A549 (cell line): ENCODE data around the gene PPP1R7. TPM values are rescaled to one million over a fixed set of nuclear protein-coding genes. Genes with fewer than 3 reads are reported as not detected.
"Not testable (repeated sequence)": the region's sequence is repeated elsewhere in the genome, so short reads cannot be mapped to it uniquely, and the experiment has no call there.

Experiments used
- ATAC-seq, 2 experiments: fragments of 200-7000 bp in 1 of 2; fragments of >200 bp in 1 of 2; cut with Nextera tagmentation in 1 of 2; cut with Tn5 transposase in 1 of 2; 3 replicates each; pipeline versions ENCODE4 v1.8.0 to v1.9.1; 2018 to 2020; ENCODE audit warnings: mild to moderate bottlenecking in 1 of 2, moderate library complexity in 1 of 2
- CTCF ChIA-PET: fragments of 300-600 bp; sonication (Branson Sonifier 250); formaldehyde crosslinking; extraction: SDS; loops from one replicate; lab custom pipeline; 2021; ENCODE audit warnings: antibody characterized with exemption, inconsistent platforms; lab: Yijun Ruan, JAX
- POLR2A ChIA-PET: fragments of 350-600 bp; formaldehyde crosslinking; extraction: SDS; loops from one replicate; lab custom pipeline; 2021; ENCODE audit warnings: antibody characterized with exemption, inconsistent platforms; lab: Yijun Ruan, JAX
- DNase-seq, 2 experiments: peaks; one replicate each; pipeline versions ENCODE4 v3.0.0 to v3.0.0-alpha.2; 2011 to 2016; ENCODE audit warnings: low read depth in 1 of 2, low spot score in 1 of 2
- FAIRE-seq: peaks from 2 replicates; lab custom pipeline; 2011; peaks lifted over from hg19 to GRCh38; lab: Jason Lieb, UNC
- H3K27ac ChIP-seq, 2 experiments: fragments of >200 bp; sonication (Bioruptor Twin); formaldehyde crosslinking; 3 replicates each; pipeline ENCODE4 v1.5.1; 2016 to 2017
- H3K4me1 ChIP-seq: fragments of >200 bp; sonication (Bioruptor Twin); formaldehyde crosslinking; 3 replicates; pipeline ENCODE4 v1.6.1; 2016
- H3K4me2 ChIP-seq: fragments of >200 bp; sonication (Bioruptor Twin); formaldehyde crosslinking; 3 replicates; pipeline ENCODE4 v1.6.1; 2016
- H3K4me3 ChIP-seq: fragments of >200 bp; sonication (Bioruptor Twin); formaldehyde crosslinking; 3 replicates; pipeline ENCODE4 v1.5.1; 2016
- H3K9me3 ChIP-seq: fragments of >200 bp; sonication (Bioruptor Twin); formaldehyde crosslinking; 3 replicates; pipeline ENCODE4 v1.6.1; 2016
- CBX8 ChIP-seq: fragments of 200-600 bp; sonication (generic); IDR thresholded peaks from 2 replicates; pipeline ENCODE4 v1.6.1; 2016
- CEBPB ChIP-seq, 2 experiments: fragments of >200 bp in 1 of 2; sonication (Bioruptor Twin) in 1 of 2; formaldehyde crosslinking in 1 of 2; IDR thresholded peaks; 2 replicates each; pipeline ENCODE4 v1.6.1; 2012 to 2016
- CHD2 ChIP-seq: fragments of 150-350 bp; IDR thresholded peaks from 2 replicates; pipeline ENCODE4 v1.6.1; 2014; ENCODE audit warnings: low read length; ENCODE audit not compliant: partially characterized antibody
- E2F6 ChIP-seq: IDR thresholded peaks from 2 replicates; pipeline ENCODE4 v1.6.1; 2012; ENCODE audit warnings: low read depth, borderline replicate concordance
- EHF ChIP-seq: fragments of 250-450 bp; sonication (Bioruptor Pico); IDR thresholded peaks from 2 replicates; pipeline ENCODE4 v1.5.0; 2020; ENCODE audit warnings: mild to moderate bottlenecking
- ELK1 ChIP-seq: fragments of 150-350 bp; IDR thresholded peaks from 2 replicates; pipeline ENCODE4 v1.6.1; 2014; ENCODE audit warnings: low read depth, mild to moderate bottlenecking, low read length
- FOSL2 ChIP-seq, 2 experiments: fragments of 450-650 bp in 1 of 2; fragments of >200 bp in 1 of 2; sonication (Bioruptor Twin) in 1 of 2; formaldehyde crosslinking; IDR thresholded peaks; 2 replicates each; pipeline versions ENCODE4 v1.5.0 to v1.6.1; 2016 to 2020; ENCODE audit warnings: mild to moderate bottlenecking in 1 of 2, moderate library complexity in 1 of 2
- FOXS1 ChIP-seq: fragments of 250-450 bp; sonication (Bioruptor Pico); IDR thresholded peaks from 2 replicates; pipeline ENCODE4 v1.5.0; 2020; ENCODE audit warnings: mild to moderate bottlenecking, moderate library complexity
- HDAC2 ChIP-seq: fragments of 200-600 bp; sonication (generic); IDR thresholded peaks from 2 replicates; pipeline ENCODE4 v1.6.1; 2016
- HMGXB4 ChIP-seq: fragments of 250-450 bp; sonication (Bioruptor Pico); IDR thresholded peaks from 2 replicates; pipeline ENCODE4 v1.5.0; 2021; ENCODE audit warnings: mild to moderate bottlenecking, moderate library complexity, borderline replicate concordance
- HOXA7 ChIP-seq: fragments of 250-450 bp; sonication (Bioruptor Pico); IDR thresholded peaks from 2 replicates; pipeline ENCODE4 v1.5.0; 2020; ENCODE audit warnings: mild to moderate bottlenecking, moderate library complexity
- HOXB5 ChIP-seq: fragments of 250-450 bp; sonication (Bioruptor Pico); IDR thresholded peaks from 2 replicates; pipeline ENCODE4 v1.5.0; 2020; ENCODE audit warnings: mild to moderate bottlenecking, moderate library complexity
- JUN ChIP-seq, 2 experiments: fragments of >200 bp; sonication (Bioruptor Twin); formaldehyde crosslinking; IDR thresholded peaks; 2 replicates in 1 of 2; 3 replicates in 1 of 2; pipeline ENCODE4 v1.6.1; 2016 to 2017
- KDM1A ChIP-seq: fragments of 200-600 bp; sonication (generic); IDR thresholded peaks from 2 replicates; pipeline ENCODE4 v1.6.1; 2016; ENCODE audit warnings: low read depth, mild to moderate bottlenecking
- MAFK ChIP-seq: fragments of 450-650 bp; IDR thresholded peaks from 2 replicates; pipeline ENCODE4 v1.6.1; 2014; ENCODE audit not compliant: partially characterized antibody
- MAX ChIP-seq: IDR thresholded peaks from 2 replicates; pipeline ENCODE4 v1.6.1; 2012
- MAZ ChIP-seq: fragments of 150-350 bp; IDR thresholded peaks from 2 replicates; pipeline ENCODE4 v1.6.1; 2014; ENCODE audit warnings: antibody characterized with exemption, low read depth, low read length, borderline replicate concordance
- MYC ChIP-seq: IDR thresholded peaks from 2 replicates; pipeline ENCODE4 v1.6.1; 2012; ENCODE audit warnings: mild to moderate bottlenecking, inconsistent platforms, low read length, improper control_type of control experiment, borderline replicate concordance
- NPAS2 ChIP-seq: fragments of 250-450 bp; sonication (Bioruptor Pico); IDR thresholded peaks from 2 replicates; pipeline ENCODE4 v1.8.0; 2022; ENCODE audit warnings: mild to moderate bottlenecking, moderate library complexity, borderline replicate concordance
- NR3C1 ChIP-seq: fragments of >200 bp; sonication (Bioruptor Twin); formaldehyde crosslinking; IDR thresholded peaks from 3 replicates; pipeline ENCODE4 v1.6.1; 2017
- PBX3 ChIP-seq: IDR thresholded peaks from 2 replicates; pipeline ENCODE4 v1.6.1; 2012
- RAD21 ChIP-seq, 2 experiments: fragments of >200 bp in 1 of 2; sonication (Bioruptor Twin) in 1 of 2; formaldehyde crosslinking in 1 of 2; IDR thresholded peaks in 1 of 2; conservative IDR thresholded peaks in 1 of 2; 2 replicates in 1 of 2; 3 replicates in 1 of 2; pipeline ENCODE4 v1.6.1; 2012 to 2018; ENCODE audit warnings: inconsistent platforms in 1 of 2
- RARB ChIP-seq: fragments of 250-450 bp; sonication (Bioruptor Pico); IDR thresholded peaks from 2 replicates; pipeline ENCODE4 v1.8.0; 2021; ENCODE audit warnings: mild to moderate bottlenecking, moderate library complexity
- RNF2 ChIP-seq: fragments of 200-600 bp; sonication (generic); IDR thresholded peaks from 2 replicates; pipeline ENCODE4 v1.6.1; 2016; ENCODE audit warnings: low read depth, mild to moderate bottlenecking, antibody characterized with exemption, moderate library complexity, borderline replicate concordance
- SMC3 ChIP-seq: fragments of >200 bp; sonication (Bioruptor Twin); formaldehyde crosslinking; IDR thresholded peaks from 3 replicates; pipeline ENCODE4 v1.6.1; 2018; ENCODE audit warnings: inconsistent platforms
- SREBF2 ChIP-seq: fragments of 450-650 bp; IDR thresholded peaks from 2 replicates; pipeline ENCODE4 v1.6.1; 2014; ENCODE audit warnings: mild to moderate bottlenecking, moderate library complexity
- TP53 ChIP-seq: fragments of 250-450 bp; sonication (Bioruptor Pico); IDR thresholded peaks from 2 replicates; pipeline ENCODE4 v1.5.0; 2021; ENCODE audit warnings: mild to moderate bottlenecking, moderate library complexity
- ZC3H11A ChIP-seq: fragments of 450-650 bp; IDR thresholded peaks from 2 replicates; pipeline ENCODE4 v1.6.1; 2014; ENCODE audit warnings: antibody characterized with exemption, mild to moderate bottlenecking
- ZSCAN20 ChIP-seq: fragments of 250-450 bp; sonication (Bioruptor Pico); IDR thresholded peaks from 2 replicates; pipeline ENCODE4 v1.8.0; 2022; ENCODE audit warnings: mild to moderate bottlenecking, moderate library complexity
- WGBS: methylation state at CpG from one replicate; pipeline ENCODE4 v1.1.6; 2017; ENCODE audit errors: missing lambda C conversion rate; 5-methylcytosine and 5-hydroxymethylcytosine counted together
- polyA plus RNA-seq, 4 experiments: library from polyadenylated mRNA; depleted of rRNA in 3 of 4; stranded (reverse); fragments of >200 nt; fragmentation: RNase III in 1 of 4; extraction: RNeasy Plus Mini Kit Qiagen cat#74134 plus additional on column Dnase treatment in 1 of 4; gene quantifications; 2 replicates in 3 of 4; 3 replicates in 1 of 4; pipeline ENCODE4 v1.2.3, GENCODE V29; 2011 to 2017
- TF ChIP-seq, protein P1 (sequence below): fragments of 450-650 bp; IDR thresholded peaks from 2 replicates; pipeline ENCODE4 v1.6.1; 2014; ENCODE audit warnings: antibody characterized with exemption
- TF ChIP-seq, protein P2 (sequence below): fragments of >200 bp; sonication (Bioruptor Twin); formaldehyde crosslinking; IDR thresholded peaks from 3 replicates; pipeline ENCODE4 v1.5.1; 2016

Gene PPP1R7
- polyA plus RNA-seq, 2 of the 4 experiments (the other 2 are of a cell fraction): 76.4 to 124 TPM

GRCh38 chr2:241102239-241102803 lies 47.9 kb upstream of the PPP1R7 start, which contains the start of gene MTERF4 (continued):
- TF ChIP-seq CHD2 (no peak), RNF2 (no peak), SMC3 (peak; percentile 31; the same call in 1 of the 3 replicates), ZSCAN20 (CRISPR knock-in tag) (no peak), MAZ (peak; percentile 98), MAX (peak; percentile 95), MYC (peak; percentile 49; the same call in 1 of the 2 replicates), ELK1 (no peak), PBX3 (peak; percentile 47; the same call in 1 of the 2 replicates), E2F6 (peak; percentile 77; the same call in 1 of the 2 replicates), TP53 (no peak), HDAC2 (no peak), HOXB5 (CRISPR knock-in tag) (no peak), FOXS1 (CRISPR knock-in tag) (no peak), JUN (IDR thresholded peaks at IDR 0.05) (peak; percentile 44 to 91; a peak in 3 of 5 replicates), MAFK (no peak), ZC3H11A (peak; percentile 13; the same call in 1 of the 2 replicates), NPAS2 (CRISPR knock-in tag) (no peak), FOSL2 (IDR thresholded peaks at IDR 0.05) (no peak), FOSL2 (CRISPR knock-in tag; IDR thresholded peaks at IDR 0.05) (no peak), RAD21 (conservative IDR thresholded peaks at IDR 0.05 in 1 of 2, IDR thresholded peaks at IDR 0.05 in 1 of 2) (peak; percentile 11 to 13; a peak in 1 of 5 replicates), SREBF2 (no peak)
- TF ChIP-seq, protein P1, sequence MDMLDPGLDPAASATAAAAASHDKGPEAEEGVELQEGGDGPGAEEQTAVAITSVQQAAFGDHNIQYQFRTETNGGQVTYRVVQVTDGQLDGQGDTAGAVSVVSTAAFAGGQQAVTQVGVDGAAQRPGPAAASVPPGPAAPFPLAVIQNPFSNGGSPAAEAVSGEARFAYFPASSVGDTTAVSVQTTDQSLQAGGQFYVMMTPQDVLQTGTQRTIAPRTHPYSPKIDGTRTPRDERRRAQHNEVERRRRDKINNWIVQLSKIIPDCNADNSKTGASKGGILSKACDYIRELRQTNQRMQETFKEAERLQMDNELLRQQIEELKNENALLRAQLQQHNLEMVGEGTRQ: no peak
- TF ChIP-seq, protein P2, sequence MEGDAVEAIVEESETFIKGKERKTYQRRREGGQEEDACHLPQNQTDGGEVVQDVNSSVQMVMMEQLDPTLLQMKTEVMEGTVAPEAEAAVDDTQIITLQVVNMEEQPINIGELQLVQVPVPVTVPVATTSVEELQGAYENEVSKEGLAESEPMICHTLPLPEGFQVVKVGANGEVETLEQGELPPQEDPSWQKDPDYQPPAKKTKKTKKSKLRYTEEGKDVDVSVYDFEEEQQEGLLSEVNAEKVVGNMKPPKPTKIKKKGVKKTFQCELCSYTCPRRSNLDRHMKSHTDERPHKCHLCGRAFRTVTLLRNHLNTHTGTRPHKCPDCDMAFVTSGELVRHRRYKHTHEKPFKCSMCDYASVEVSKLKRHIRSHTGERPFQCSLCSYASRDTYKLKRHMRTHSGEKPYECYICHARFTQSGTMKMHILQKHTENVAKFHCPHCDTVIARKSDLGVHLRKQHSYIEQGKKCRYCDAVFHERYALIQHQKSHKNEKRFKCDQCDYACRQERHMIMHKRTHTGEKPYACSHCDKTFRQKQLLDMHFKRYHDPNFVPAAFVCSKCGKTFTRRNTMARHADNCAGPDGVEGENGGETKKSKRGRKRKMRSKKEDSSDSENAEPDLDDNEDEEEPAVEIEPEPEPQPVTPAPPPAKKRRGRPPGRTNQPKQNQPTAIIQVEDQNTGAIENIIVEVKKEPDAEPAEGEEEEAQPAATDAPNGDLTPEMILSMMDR: no peak

DNA sequence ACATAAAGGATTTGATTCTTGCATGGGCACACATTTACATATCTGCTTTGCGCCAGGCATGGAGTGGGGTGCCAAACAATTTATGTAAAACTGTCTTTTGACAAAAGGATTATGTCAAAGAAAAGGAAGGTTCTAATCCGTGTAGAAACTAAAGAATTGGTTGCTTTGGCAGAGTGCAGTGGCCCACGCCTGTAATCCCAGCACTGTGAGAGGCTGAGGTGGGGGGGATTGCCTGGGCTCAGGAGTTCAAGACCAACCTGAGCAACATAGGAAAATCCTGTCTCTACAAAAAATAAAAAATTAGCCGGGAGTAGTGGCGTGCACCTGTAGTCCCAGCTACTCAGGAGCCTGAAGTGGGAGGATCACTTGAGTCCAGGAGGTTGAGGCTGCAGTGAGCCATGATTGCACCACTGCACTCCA lies 47.1 kb upstream of the PPP1R7 start:
- WGBS: 69% methylated on average over 5 of the region's 5 CpGs
- Histone ChIP-seq H3K4me1 (peaks cover 17% of the 10 kb centered on the region; the same call in 2 of the 3 replicates), H3K4me3 (peak overlapping the region; percentile 85), H3K4me2 (peak overlapping the region; percentile 91), H3K27ac (peak overlapping the region; percentile 89)
- ATAC-seq (no peak), FAIRE-seq (no peak)
- POLR2A ChIA-PET: no interaction called here
- CTCF ChIA-PET: no interaction called here
- no peak for TF ChIP-seq HOXA7
- no peak for TF ChIP-seq RARB
- no peak for TF ChIP-seq TP53
- TF ChIP-seq SMC3: no peak
- TF ChIP-seq CBX8: no peak
- TF ChIP-seq NR3C1: no peak
- no peak for TF ChIP-seq EHF (CRISPR knock-in tag)
- no peak for TF ChIP-seq KDM1A
- TF ChIP-seq HMGXB4: no peak
- no peak for TF ChIP-seq CEBPB (IDR thresholded peaks at IDR 0.05)
- TF ChIP-seq ZSCAN20 (CRISPR knock-in tag): no peak
- TF ChIP-seq, all 56 proteins: peak for 0
- H3K9me3 ChIP-seq: no peaks in the 10 kb centered on the region
- no peak for DNase-seq

GRCh38 chr2:241104611-241105010 lies 45.7 kb upstream of the PPP1R7 start:
- WGBS: 95% methylated on average over 10 of the region's 10 CpGs
- DNase-seq, FAIRE-seq, H3K9me3 ChIP-seq, H3K4me3 ChIP-seq, ATAC-seq, H3K4me2 ChIP-seq, POLR2A ChIA-PET, H3K27ac ChIP-seq: not testable (repeated sequence)
- H3K4me1 ChIP-seq: peaks cover 17% of the 10 kb centered on the region; the same call in 2 of the 3 replicates
- CTCF ChIA-PET: interaction anchor here (1.0 kb wide), 1 partner anchor 8 kb away, joined by 3 read pairs; no protein-coding TSS in a partner anchor
